ENCODE measurements around the gene NOCT. TPM values are rescaled to one million over a fixed set of nuclear protein-coding genes. Genes with fewer than 3 reads are reported as not detected.

Gene NOCT
- total RNA-seq, 3 donors from 2014 or later, result 4.0 to 9.5 (median 6.4) TPM

- H3K36me3 ChIP-seq, result no peaks in the 10 kb centered on the region
- intact Hi-C loops (cut with DNase I; ENCODE audit: low total_unique reads), result no loop called here
- H3K27ac ChIP-seq, result no peak overlapping the region
- TF ChIP-seq, protein P1, sequence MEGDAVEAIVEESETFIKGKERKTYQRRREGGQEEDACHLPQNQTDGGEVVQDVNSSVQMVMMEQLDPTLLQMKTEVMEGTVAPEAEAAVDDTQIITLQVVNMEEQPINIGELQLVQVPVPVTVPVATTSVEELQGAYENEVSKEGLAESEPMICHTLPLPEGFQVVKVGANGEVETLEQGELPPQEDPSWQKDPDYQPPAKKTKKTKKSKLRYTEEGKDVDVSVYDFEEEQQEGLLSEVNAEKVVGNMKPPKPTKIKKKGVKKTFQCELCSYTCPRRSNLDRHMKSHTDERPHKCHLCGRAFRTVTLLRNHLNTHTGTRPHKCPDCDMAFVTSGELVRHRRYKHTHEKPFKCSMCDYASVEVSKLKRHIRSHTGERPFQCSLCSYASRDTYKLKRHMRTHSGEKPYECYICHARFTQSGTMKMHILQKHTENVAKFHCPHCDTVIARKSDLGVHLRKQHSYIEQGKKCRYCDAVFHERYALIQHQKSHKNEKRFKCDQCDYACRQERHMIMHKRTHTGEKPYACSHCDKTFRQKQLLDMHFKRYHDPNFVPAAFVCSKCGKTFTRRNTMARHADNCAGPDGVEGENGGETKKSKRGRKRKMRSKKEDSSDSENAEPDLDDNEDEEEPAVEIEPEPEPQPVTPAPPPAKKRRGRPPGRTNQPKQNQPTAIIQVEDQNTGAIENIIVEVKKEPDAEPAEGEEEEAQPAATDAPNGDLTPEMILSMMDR (IDR thresholded peaks at IDR 0.05), result no peak
- TF ChIP-seq POLR2A (IDR thresholded peaks at IDR 0.05) (no peak), POLR2AphosphoS5 (IDR thresholded peaks at IDR 0.05) (no peak)
- no peak overlapping the region for H3K4me3 ChIP-seq
- no peak for DNase-seq (ENCODE audit: low spot score in 2 of 2)
- no peaks in the 10 kb centered on the region for H3K9me3 ChIP-seq
- no peaks in the 10 kb centered on the region for H3K4me1 ChIP-seq
- no peaks in the 10 kb centered on the region for H3K27me3 ChIP-seq
These were observed 45.0 kb downstream of the NOCT start for GRCh38 chr4:139060591-139060990.

GRCh38 chr4:139076016-139076744 is 60.6 kb downstream of the NOCT start:
- intact Hi-C loops (cut with DNase I; ENCODE audit: low total_unique reads), result no loop called here
- no peaks in the 10 kb centered on the region for H3K36me3 ChIP-seq
- no peak for DNase-seq (ENCODE audit: low spot score in 2 of 2)
- H3K4me1 ChIP-seq, result peaks cover 0 to 3% of the 10 kb centered on the region in 2 donors
- no peaks in the 10 kb centered on the region for H3K27me3 ChIP-seq
- TF ChIP-seq POLR2A (IDR thresholded peaks at IDR 0.05) (no peak), POLR2AphosphoS5 (IDR thresholded peaks at IDR 0.05) (no peak)
- TF ChIP-seq, protein P1 (IDR thresholded peaks at IDR 0.05), result no peak
- H3K9me3 ChIP-seq, result no peaks in the 10 kb centered on the region
- no peak overlapping the region for H3K4me3 ChIP-seq
- no peak overlapping the region for H3K27ac ChIP-seq

DNA sequence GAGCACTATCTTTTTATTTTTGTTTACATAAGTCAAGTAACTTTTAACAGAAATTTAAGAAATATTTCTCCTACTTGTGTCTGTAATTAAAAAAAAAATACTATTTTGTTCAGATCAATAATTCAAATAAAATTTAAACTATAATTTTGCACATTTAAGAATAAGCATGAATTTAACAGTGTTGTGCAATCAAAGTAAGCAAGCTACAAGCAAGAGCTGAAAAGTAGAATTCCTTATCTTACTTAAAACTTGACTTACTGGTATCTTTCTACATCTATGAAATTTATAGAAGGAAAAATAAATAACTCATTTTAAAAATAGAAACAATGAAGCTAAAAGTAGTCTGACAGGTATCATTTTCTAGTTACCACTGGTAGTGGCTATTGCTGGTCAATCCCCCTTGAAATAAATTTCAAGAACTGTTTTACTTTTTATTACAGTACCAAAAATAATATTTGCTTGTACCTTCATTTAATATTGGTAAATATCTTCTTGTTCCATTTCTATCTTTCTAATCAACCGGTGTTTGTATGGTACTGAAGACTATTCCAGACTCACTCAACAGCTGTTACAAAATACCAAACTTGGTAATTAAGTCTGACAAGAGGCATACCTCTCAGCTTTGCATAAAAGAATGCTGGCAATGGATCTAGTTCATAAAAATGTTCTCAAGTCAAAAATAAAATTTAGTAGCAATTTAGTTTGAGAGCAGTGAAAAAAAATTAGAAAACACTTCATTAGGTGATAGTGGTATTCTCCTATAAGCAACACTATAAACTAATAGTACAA is 62.2 kb downstream of the NOCT start:
- peaks cover 0 to 3% of the 10 kb centered on the region in 2 donors for H3K4me1 ChIP-seq
- TF ChIP-seq POLR2A (IDR thresholded peaks at IDR 0.05), result no peak
- TF ChIP-seq, protein P1 (IDR thresholded peaks at IDR 0.05), result no peak
- no peak for TF ChIP-seq POLR2AphosphoS5 (IDR thresholded peaks at IDR 0.05)
- no peak overlapping the region for H3K27ac ChIP-seq
- no peak for DNase-seq (ENCODE audit: low spot score in 2 of 2)
- intact Hi-C loops (cut with DNase I; ENCODE audit: low total_unique reads), result no loop called here
- H3K4me3 ChIP-seq, result no peak overlapping the region
- no peaks in the 10 kb centered on the region for H3K27me3 ChIP-seq
- H3K36me3 ChIP-seq, result no peaks in the 10 kb centered on the region
- H3K9me3 ChIP-seq, result no peaks in the 10 kb centered on the region

GRCh38 chr4:139078926-139079325 is 63.3 kb downstream of the NOCT start:
- intact Hi-C loops (cut with DNase I; ENCODE audit: low total_unique reads), result no loop called here
- Histone ChIP-seq H3K4me1 (peaks cover 0 to 3% of the 10 kb centered on the region in 2 donors), H3K9me3 (no peaks in the 10 kb centered on the region), H3K4me3 (no peak overlapping the region), H3K36me3 (no peaks in the 10 kb centered on the region), H3K27me3 (no peaks in the 10 kb centered on the region), H3K27ac (no peak overlapping the region)
- no peak for DNase-seq (ENCODE audit: low spot score in 2 of 2)
- TF ChIP-seq POLR2A (IDR thresholded peaks at IDR 0.05) (no peak), POLR2AphosphoS5 (IDR thresholded peaks at IDR 0.05) (no peak)
- TF ChIP-seq, protein P1 (IDR thresholded peaks at IDR 0.05), result no peak
